ENCODE results near the gene FCN3. TPM values are rescaled to one million over a fixed set of nuclear protein-coding genes. Genes with fewer than 3 reads are reported as not detected.

FCN3 gene
- total and polyA plus RNA-seq, 9 of the 15 experiments (the other 6 are each of a cell fraction or from before 2014, with no cell fraction given), result 0.49 TPM; not detected in 8

DNA sequence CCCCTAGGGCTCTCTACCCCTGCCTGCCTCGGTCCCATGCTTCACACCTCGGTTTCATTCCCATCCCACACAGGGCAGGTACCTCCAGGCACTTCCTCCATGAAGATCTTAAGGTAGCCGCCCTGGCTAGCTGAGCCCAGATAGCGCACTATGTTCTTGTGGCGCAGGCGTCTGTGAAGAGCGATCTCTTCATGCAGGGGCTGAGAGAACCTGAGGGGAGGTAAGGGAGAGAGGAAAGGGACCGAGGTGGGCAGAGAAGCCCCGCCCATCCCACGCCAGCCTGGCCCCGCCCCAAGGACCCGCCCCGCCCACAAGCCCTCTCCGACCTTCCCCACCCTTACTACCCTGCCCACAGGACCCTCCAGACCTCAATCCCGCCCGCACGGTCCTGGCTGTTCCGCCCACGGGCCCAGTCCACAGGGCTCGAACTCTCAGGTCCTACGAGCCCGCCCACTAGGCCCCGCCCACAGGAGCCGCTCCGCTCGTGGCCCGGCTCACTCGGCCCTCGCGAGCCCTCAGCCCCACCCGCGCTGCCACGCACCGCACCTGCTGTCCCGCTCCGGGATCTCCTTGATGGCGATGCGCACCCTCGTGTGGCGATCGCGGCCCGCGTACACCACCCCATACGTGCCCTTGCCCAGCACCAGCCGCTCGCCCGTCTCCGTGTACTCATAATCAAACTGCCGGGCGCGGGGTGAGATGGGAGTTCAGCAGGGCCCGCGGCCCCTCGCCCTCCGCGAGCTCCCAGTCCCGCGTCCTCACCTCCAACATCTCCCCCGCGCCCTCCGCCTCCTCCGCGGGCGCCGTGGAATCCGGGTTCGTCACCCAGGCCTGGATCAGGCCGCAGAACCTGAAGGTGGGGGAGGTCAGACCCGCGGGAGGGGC, 14.2 kb downstream of the FCN3 start (continued):
- TF ChIP-seq, protein P1, sequence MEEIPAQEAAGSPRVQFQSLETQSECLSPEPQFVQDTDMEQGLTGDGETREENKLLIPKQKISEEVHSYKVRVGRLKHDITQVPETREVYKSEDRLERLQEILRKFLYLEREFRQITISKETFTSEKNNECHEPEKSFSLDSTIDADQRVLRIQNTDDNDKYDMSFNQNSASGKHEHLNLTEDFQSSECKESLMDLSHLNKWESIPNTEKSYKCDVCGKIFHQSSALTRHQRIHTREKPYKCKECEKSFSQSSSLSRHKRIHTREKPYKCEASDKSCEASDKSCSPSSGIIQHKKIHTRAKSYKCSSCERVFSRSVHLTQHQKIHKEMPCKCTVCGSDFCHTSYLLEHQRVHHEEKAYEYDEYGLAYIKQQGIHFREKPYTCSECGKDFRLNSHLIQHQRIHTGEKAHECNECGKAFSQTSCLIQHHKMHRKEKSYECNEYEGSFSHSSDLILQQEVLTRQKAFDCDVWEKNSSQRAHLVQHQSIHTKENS (CRISPR knock-in tag; IDR thresholded peaks at IDR 0.05), result no peak
- TF ChIP-seq, protein P2, sequence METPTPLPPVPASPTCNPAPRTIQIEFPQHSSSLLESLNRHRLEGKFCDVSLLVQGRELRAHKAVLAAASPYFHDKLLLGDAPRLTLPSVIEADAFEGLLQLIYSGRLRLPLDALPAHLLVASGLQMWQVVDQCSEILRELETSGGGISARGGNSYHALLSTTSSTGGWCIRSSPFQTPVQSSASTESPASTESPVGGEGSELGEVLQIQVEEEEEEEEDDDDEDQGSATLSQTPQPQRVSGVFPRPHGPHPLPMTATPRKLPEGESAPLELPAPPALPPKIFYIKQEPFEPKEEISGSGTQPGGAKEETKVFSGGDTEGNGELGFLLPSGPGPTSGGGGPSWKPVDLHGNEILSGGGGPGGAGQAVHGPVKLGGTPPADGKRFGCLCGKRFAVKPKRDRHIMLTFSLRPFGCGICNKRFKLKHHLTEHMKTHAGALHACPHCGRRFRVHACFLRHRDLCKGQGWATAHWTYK (CRISPR knock-in tag; IDR thresholded peaks at IDR 0.05), result no peak
- TF ChIP-seq ZC3H4 (CRISPR knock-in tag; IDR thresholded peaks at IDR 0.05; ENCODE audit: borderline replicate concordance) (0 out of 2 replicates have a peak, but pooled peaks have one; percentile 52), ZBTB7A (IDR thresholded peaks at IDR 0.05; ENCODE audit: borderline replicate concordance, control insufficient read depth, low read depth, low read length) (peak; percentile 25; the same call in 1 of the 2 replicates), BACH1 (tag; IDR thresholded peaks at IDR 0.05) (no peak), ZNF232 (CRISPR knock-in tag; IDR thresholded peaks at IDR 0.05) (no peak), HMGN3 (IDR thresholded peaks at IDR 0.05; ENCODE audit: borderline replicate concordance, extremely low read depth, insufficient read length, low read depth, low read length) (peak; percentile 53), KAT2B (IDR thresholded peaks at IDR 0.05; ENCODE audit: low read depth, low read length) (no peak), NFRKB (IDR thresholded peaks at IDR 0.05; ENCODE audit: low read depth) (no peak), SAFB (IDR thresholded peaks at IDR 0.05; ENCODE audit: borderline replicate concordance, low read depth, low read length) (peak; percentile 88), POLR2G (IDR thresholded peaks at IDR 0.05; ENCODE audit: low read depth, low read length) (peak; percentile 53), ZNF282 (CRISPR knock-in tag; IDR thresholded peaks at IDR 0.05) (no peak), TARDBP (IDR thresholded peaks at IDR 0.05) (no peak)
- TF ChIP-seq, protein P3, sequence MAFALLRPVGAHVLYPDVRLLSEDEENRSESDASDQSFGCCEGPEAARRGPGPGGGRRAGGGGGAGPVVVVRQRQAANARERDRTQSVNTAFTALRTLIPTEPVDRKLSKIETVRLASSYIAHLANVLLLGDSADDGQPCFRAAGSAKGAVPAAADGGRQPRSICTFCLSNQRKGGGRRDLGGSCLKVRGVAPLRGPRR (CRISPR knock-in tag; IDR thresholded peaks at IDR 0.05), result no peak
- TF ChIP-seq, protein P4, sequence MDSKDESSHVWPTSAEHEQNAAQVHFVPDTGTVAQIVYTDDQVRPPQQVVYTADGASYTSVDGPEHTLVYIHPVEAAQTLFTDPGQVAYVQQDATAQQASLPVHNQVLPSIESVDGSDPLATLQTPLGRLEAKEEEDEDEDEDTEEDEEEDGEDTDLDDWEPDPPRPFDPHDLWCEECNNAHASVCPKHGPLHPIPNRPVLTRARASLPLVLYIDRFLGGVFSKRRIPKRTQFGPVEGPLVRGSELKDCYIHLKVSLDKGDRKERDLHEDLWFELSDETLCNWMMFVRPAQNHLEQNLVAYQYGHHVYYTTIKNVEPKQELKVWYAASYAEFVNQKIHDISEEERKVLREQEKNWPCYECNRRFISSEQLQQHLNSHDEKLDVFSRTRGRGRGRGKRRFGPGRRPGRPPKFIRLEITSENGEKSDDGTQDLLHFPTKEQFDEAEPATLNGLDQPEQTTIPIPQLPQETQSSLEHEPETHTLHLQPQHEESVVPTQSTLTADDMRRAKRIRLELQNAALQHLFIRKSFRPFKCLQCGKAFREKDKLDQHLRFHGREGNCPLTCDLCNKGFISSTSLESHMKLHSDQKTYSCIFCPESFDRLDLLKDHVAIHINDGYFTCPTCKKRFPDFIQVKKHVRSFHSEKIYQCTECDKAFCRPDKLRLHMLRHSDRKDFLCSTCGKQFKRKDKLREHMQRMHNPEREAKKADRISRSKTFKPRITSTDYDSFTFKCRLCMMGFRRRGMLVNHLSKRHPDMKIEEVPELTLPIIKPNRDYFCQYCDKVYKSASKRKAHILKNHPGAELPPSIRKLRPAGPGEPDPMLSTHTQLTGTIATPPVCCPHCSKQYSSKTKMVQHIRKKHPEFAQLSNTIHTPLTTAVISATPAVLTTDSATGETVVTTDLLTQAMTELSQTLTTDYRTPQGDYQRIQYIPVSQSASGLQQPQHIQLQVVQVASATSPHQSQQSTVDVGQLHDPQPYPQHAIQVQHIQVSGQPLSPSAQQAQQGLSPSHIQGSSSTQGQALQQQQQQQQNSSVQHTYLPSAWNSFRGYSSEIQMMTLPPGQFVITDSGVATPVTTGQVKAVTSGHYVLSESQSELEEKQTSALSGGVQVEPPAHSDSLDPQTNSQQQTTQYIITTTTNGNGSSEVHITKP (IDR thresholded peaks at IDR 0.05; ENCODE audit: partially characterized antibody), result no peak
- TF ChIP-seq, protein P5, sequence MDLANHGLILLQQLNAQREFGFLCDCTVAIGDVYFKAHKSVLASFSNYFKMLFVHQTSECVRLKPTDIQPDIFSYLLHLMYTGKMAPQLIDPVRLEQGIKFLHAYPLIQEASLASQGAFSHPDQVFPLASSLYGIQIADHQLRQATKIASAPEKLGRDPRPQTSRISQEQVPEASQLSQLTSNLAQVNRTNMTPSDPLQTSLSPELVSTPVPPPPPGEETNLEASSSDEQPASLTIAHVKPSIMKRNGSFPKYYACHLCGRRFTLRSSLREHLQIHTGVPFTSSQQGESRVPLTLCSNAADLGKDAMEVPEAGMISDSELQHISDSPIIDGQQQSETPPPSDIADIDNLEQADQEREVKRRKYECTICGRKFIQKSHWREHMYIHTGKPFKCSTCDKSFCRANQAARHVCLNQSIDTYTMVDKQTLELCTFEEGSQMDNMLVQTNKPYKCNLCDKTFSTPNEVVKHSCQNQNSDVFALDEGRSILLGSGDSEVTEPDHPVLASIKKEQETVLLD (IDR thresholded peaks at IDR 0.05), result peak; percentile 28; the same call in 1 of the 2 replicates
- TF ChIP-seq, protein P6, sequence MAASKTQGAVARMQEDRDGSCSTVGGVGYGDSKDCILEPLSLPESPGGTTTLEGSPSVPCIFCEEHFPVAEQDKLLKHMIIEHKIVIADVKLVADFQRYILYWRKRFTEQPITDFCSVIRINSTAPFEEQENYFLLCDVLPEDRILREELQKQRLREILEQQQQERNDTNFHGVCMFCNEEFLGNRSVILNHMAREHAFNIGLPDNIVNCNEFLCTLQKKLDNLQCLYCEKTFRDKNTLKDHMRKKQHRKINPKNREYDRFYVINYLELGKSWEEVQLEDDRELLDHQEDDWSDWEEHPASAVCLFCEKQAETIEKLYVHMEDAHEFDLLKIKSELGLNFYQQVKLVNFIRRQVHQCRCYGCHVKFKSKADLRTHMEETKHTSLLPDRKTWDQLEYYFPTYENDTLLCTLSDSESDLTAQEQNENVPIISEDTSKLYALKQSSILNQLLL (CRISPR knock-in tag; IDR thresholded peaks at IDR 0.05; ENCODE audit: borderline replicate concordance), result no peak
